IPS-18c (cell line): Measurements from ENCODE around the gene LIG1.
A peak's percentile ranks its signal among the peaks of the same experiment; 100 is the strongest.

Experiments
- H3K4me3 ChIP-seq: 2 replicates; pipeline ENCODE4 v1.7.0; 2013; ENCODE audit warnings: low read depth, mild to moderate bottlenecking, low read length, moderate library complexity; ENCODE audit not compliant: insufficient read depth
- H3K9me3 ChIP-seq: one replicate; pipeline ENCODE4 v1.6.1; 2013; ENCODE audit warnings: mild to moderate bottlenecking, low read length, moderate library complexity; ENCODE audit not compliant: control insufficient read depth, insufficient read depth

Gene LIG1

GRCh38 chr19:48147597-48148175, 22.5 kb downstream of the LIG1 start:
- H3K9me3 ChIP-seq, result no peaks in the 10 kb centered on the region

DNA sequence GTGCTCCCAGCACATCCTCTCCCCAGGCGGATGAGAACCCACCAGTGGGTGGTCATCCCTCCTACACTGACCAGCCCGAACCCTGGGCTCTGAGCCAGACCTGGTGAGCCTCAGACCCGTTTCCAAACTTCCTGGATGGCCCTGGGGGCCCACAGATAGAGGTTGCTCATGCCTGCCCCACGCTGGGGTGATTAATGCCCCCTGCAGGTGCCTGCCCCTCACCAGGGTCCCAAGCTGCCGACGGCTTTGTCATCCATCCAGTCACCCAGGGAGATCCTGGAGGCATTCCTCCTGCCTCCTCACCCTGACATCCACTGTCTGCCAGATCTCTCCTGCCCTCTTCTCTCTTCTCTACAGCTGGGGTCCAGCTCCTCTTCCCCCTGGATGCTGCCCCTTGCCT, 31.1 kb downstream of the LIG1 start:
- Histone ChIP-seq H3K4me3 (no peak overlapping the region), H3K9me3 (no peaks in the 10 kb centered on the region)

More at GRCh38 chr19:48147597-48148175, 22.5 kb downstream of the LIG1 start:
- no peak overlapping the region for H3K4me3 ChIP-seq

GRCh38 chr19:48137411-48137810, 32.7 kb downstream of the LIG1 start:
- no peak overlapping the region for H3K4me3 ChIP-seq
- no peaks in the 10 kb centered on the region for H3K9me3 ChIP-seq

DNA sequence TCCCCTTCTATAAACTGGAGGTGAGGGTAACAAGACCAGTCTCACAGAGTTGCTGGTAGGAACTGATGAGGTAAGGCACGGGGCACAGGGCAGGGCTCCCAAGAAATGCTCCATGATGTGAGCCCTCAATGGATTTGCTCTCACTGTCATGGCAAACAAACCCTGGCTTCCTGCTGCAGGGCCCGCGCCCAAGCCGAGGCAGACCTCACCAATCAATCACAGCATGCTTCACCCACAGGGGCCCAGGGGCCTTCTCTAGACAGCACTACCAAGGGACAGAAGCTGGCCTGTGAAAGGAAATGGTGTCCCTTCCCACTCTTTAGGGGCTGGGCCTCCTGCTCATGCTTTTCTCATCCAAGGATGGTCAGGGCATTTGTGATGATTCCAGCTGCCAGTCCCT, 33.6 kb downstream of the LIG1 start:
- Histone ChIP-seq H3K4me3 (no peak overlapping the region), H3K9me3 (peaks cover under 1% of the 10 kb centered on the region)

- H3K4me3 ChIP-seq, result no peak overlapping the region
- peaks cover 2% of the 10 kb centered on the region for H3K9me3 ChIP-seq
Observed at GRCh38 chr19:48135411-48135810, 34.7 kb downstream of the LIG1 start.

- Histone ChIP-seq H3K4me3 (no peak overlapping the region), H3K9me3 (peaks cover 2% of the 10 kb centered on the region)
Observed at GRCh38 chr19:48133094-48133493, 37.0 kb downstream of the LIG1 start.

DNA sequence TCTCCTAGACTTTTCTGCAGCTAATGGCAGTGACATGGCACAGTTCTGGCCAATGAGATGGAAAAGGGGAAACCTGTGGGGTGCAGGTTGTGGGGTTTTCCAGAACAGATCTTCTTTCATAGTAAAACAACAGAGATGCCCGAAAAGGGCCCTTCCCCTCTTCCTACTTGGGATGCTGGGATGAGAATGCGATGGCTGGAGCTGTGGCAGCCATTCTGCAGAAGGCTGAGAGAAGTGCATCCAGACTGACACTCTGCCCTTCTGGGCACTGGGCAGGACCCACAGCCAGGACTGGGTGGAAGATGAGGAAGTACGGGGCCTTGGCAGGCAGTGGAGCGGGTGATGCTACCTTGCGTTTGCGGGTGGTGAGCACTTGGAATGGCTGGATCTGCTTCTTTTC, 42.6 kb downstream of the LIG1 start:
- Histone ChIP-seq H3K9me3 (peaks cover 2% of the 10 kb centered on the region), H3K4me3 (no peak overlapping the region)

- no peaks in the 10 kb centered on the region for H3K9me3 ChIP-seq
- H3K4me3 ChIP-seq, result no peak overlapping the region
Observed at GRCh38 chr19:48123907-48124651, 46.1 kb downstream of the LIG1 start.

GRCh38 chr19:48122421-48122820, 47.7 kb downstream of the LIG1 start:
- Histone ChIP-seq H3K9me3 (no peaks in the 10 kb centered on the region), H3K4me3 (no peak overlapping the region)

- no peak overlapping the region for H3K4me3 ChIP-seq
Observed at GRCh38 chr19:48121909-48122371, 48.2 kb downstream of the LIG1 start.

DNA sequence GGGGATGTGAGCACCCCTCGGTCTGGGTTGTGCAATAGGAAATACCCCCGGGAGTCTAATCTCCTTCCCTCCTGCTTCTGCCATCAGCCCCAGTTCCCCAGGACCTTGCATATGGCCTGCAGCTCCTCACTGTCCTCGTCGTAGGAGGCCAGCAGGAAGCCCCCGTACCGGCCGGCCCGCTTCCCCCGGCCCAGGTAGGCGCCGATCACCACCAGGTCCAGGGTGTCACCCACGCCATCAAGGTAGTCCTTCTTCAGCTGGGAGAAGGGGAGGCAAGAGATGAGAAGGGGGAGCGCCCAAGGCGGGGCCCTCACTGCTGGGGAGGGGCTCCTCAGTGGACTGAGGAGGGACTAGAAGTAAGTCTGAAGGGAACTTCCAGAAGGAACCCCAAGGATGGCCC, 49.1 kb downstream of the LIG1 start:
- H3K9me3 ChIP-seq, result no peaks in the 10 kb centered on the region
- H3K4me3 ChIP-seq, result no peak overlapping the region

More at GRCh38 chr19:48121909-48122371, 48.2 kb downstream of the LIG1 start:
- no peaks in the 10 kb centered on the region for H3K9me3 ChIP-seq

GRCh38 chr19:48120505-48120904, 49.6 kb downstream of the LIG1 start:
- H3K4me3 ChIP-seq, result no peak overlapping the region
- no peaks in the 10 kb centered on the region for H3K9me3 ChIP-seq

- Histone ChIP-seq H3K9me3 (no peaks in the 10 kb centered on the region), H3K4me3 (no peak overlapping the region)
Observed at GRCh38 chr19:48118131-48118517, 52.0 kb downstream of the LIG1 start.

DNA sequence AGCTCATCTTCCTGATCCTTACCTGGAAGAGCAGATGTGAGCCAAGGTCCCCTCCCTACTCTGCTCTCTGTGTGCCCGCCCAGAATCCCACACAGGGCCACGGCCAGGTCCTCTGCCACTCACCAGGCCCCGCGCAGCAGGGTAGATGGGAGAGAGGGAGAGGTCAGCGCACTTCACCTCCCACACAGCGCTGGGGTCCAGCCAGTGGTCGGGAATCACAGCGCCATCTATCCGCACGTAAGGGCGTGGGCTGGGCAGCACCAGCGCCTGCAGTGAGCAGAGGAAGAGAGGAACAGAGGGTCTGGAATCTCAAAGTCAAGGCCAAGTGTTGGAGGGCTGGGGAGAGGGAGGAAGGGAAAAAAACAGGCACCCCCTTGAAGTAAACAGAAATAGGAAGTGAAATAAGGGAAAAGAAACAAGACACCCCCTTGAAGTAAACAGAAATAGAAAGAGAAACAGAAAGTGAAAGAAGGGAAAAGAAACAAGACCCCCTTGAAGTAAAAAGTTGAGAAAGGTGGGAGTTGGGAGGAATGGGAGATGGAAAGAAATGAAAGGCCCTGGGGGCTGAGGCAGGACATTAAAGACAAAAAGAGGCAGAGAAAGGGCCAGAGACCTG, 52.5 kb downstream of the LIG1 start:
- Histone ChIP-seq H3K4me3 (no peak overlapping the region), H3K9me3 (no peaks in the 10 kb centered on the region)

GRCh38 chr19:48113190-48113917, 56.8 kb downstream of the LIG1 start:
- H3K9me3 ChIP-seq, result no peaks in the 10 kb centered on the region
- H3K4me3 ChIP-seq, result no peak overlapping the region

DNA sequence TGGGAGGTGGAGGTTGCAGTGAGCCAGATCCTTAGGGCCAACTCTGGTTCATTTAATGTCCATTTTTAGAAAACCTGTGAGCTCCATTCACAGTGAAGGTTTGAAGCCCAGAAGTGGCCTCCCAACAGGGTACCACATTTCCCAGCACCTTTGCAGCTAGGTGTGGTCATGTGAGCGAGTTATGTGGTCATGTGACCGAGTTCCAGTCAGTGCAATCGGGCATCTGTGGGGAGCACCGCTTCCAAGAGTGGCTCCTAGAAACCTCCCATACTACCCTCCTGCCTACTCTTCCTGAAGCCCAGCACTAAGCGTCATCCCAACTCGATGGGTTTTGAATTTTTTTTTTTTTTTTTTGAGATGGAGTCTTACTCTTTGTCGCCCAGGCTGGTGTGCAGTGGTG, 58.9 kb downstream of the LIG1 start:
- Histone ChIP-seq H3K9me3 (no peaks in the 10 kb centered on the region), H3K4me3 (no peak overlapping the region)

DNA sequence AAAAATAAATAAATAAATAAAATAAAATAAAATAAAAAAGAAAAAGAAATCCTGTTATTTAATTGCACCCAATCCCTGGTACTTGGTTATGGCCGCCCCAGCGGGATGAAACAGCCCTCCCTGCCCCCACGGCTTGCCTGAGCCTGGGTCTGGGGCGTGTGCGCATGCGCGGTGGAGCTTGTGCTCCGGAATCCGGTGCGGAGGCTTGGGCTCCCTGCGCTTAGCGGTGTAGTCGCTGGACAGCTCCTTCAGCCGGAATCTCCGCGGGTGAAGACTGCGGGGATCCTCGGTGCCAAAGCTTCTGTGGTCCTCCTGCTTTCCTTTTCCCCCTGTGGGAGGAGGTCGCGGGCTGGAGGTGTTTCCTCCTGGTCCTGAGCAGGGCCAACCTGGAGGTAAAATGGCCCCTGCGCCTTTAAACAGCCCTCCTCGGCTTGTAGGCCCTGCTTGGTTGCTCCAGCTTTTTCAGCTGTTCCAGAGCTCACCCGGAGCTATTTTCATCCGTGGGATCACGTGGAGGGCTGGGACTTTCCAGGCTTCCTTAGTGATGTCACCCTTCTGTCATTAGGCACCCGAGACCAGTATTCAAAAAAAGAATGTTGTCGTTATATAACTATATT, 59.7 kb downstream of the LIG1 start, which contains the start of gene PLA2G4C:
TSS of gene PLA2G4C (minus strand) at position 468 of the 617 bp plus-strand sequence. CDS start 4,288 bp downstream, outside the sequence.
- H3K9me3 ChIP-seq, result no peaks in the 10 kb centered on the region
- H3K4me3 ChIP-seq, result peak within 1 kb of the TSS; percentile 39
